Inflammatory macrophage (primary cell): ENCODE data around the gene EFEMP2.
A peak's percentile ranks its signal among the peaks of the same experiment; 100 is the strongest.

Experiments
- DNase-seq, 2 donors: peaks; one replicate each; pipeline ENCODE4 v3.0.0-alpha.2; 2020 to 2022

The EFEMP2 gene

GRCh38 chr11:65884716-65885092 is 12.1 kb upstream of the EFEMP2 start:
- DNase-seq: peak; percentile 83 to 85

- DNase-seq: no peak
Observed at GRCh38 chr11:65883786-65884715, 11.5 kb upstream of the EFEMP2 start.

- DNase-seq: no peak
Observed at GRCh38 chr11:65883058-65883761, 10.6 kb upstream of the EFEMP2 start.

- DNase-seq: no peak
Observed at GRCh38 chr11:65882120-65883057, 9.8 kb upstream of the EFEMP2 start.

- no peak for DNase-seq
Observed at GRCh38 chr11:65880844-65881421, 8.3 kb upstream of the EFEMP2 start.

- no peak for DNase-seq
Observed at GRCh38 chr11:65880027-65880426, 7.4 kb upstream of the EFEMP2 start.

- peak in 1 of 2 donors; percentile 48 for DNase-seq
Observed at GRCh38 chr11:65879617-65880016, 7.0 kb upstream of the EFEMP2 start, which contains the start of gene CTSW. TSS of gene CTSW (plus strand) at chr11:65879837. CDS start at chr11:65879855, 18 bp downstream.

- peak; percentile 90 to 91 for DNase-seq
Observed at GRCh38 chr11:65873318-65874156, 937 bp upstream of the EFEMP2 start.

- DNase-seq: no peak
Observed at GRCh38 chr11:65871811-65872548, 620 bp downstream of the EFEMP2 start.

- DNase-seq: no peak
Observed at GRCh38 chr11:65870706-65871681, 1.6 kb downstream of the EFEMP2 start.

- DNase-seq: no peak
Observed at GRCh38 chr11:65870307-65870658, 2.3 kb downstream of the EFEMP2 start.

- no peak for DNase-seq
Observed at GRCh38 chr11:65869643-65870306, 2.8 kb downstream of the EFEMP2 start.

- no peak for DNase-seq
Observed at GRCh38 chr11:65868907-65869306, 3.7 kb downstream of the EFEMP2 start.

- no peak for DNase-seq
Observed at GRCh38 chr11:65868076-65868667, 4.4 kb downstream of the EFEMP2 start.

GRCh38 chr11:65867284-65868071 is 5.1 kb downstream of the EFEMP2 start:
- DNase-seq: no peak

- DNase-seq: no peak
Observed at GRCh38 chr11:65866509-65867283, 5.9 kb downstream of the EFEMP2 start.
